GM12872 (cell line): ENCODE measurements around the gene LMLN.

Experiments
- TF ChIP-seq, protein P1 (sequence below): IDR thresholded peaks from 3 replicates; pipeline ENCODE4 v1.5.1; 2011; ENCODE audit warnings: low read depth, mild to moderate bottlenecking, low read length, moderate library complexity; ENCODE audit not compliant: insufficient read depth

LMLN gene, protein sequence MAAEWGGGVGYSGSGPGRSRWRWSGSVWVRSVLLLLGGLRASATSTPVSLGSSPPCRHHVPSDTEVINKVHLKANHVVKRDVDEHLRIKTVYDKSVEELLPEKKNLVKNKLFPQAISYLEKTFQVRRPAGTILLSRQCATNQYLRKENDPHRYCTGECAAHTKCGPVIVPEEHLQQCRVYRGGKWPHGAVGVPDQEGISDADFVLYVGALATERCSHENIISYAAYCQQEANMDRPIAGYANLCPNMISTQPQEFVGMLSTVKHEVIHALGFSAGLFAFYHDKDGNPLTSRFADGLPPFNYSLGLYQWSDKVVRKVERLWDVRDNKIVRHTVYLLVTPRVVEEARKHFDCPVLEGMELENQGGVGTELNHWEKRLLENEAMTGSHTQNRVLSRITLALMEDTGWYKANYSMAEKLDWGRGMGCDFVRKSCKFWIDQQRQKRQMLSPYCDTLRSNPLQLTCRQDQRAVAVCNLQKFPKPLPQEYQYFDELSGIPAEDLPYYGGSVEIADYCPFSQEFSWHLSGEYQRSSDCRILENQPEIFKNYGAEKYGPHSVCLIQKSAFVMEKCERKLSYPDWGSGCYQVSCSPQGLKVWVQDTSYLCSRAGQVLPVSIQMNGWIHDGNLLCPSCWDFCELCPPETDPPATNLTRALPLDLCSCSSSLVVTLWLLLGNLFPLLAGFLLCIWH

DNA sequence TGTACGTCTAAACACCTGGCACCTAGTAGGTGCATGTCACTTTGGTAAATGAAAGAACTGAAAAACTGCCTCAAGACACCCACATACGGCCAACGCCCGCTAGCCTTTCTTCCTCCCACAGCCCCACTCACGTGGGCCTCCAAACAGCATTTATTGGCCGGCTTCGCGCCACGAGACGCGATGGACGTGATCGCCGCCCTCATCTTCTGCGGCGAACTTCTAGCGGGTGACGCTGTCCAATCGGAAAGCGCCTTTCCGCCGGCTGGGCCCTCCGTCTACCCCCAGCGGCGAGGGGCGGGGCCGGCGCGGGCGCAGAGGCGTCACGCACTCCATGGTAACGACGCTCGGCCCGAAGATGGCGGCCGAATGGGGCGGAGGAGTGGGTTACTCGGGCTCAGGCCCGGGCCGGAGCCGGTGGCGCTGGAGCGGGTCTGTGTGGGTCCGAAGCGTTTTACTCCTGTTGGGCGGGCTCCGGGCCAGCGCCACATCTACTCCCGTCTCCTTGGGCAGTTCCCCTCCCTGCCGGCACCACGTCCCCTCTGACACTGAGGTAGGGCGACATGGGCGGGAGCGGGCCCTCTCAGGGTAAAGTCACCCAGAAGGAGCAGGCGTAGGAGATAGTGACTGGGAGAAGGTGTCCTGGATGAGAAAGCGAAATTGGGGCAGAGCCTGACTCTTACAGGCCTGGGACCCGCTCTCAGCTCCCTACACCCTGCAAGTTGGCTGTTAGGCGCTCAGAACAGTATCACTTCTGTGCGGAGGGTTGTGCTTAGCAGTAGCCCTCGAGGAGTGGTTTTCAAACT lies at the start of gene LMLN:
LMLN (plus strand) TSS at position 327 of the 803 bp plus-strand sequence; CDS start at position 356, 29 bp downstream.
- TF ChIP-seq, protein P1, sequence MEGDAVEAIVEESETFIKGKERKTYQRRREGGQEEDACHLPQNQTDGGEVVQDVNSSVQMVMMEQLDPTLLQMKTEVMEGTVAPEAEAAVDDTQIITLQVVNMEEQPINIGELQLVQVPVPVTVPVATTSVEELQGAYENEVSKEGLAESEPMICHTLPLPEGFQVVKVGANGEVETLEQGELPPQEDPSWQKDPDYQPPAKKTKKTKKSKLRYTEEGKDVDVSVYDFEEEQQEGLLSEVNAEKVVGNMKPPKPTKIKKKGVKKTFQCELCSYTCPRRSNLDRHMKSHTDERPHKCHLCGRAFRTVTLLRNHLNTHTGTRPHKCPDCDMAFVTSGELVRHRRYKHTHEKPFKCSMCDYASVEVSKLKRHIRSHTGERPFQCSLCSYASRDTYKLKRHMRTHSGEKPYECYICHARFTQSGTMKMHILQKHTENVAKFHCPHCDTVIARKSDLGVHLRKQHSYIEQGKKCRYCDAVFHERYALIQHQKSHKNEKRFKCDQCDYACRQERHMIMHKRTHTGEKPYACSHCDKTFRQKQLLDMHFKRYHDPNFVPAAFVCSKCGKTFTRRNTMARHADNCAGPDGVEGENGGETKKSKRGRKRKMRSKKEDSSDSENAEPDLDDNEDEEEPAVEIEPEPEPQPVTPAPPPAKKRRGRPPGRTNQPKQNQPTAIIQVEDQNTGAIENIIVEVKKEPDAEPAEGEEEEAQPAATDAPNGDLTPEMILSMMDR: no peak

DNA sequence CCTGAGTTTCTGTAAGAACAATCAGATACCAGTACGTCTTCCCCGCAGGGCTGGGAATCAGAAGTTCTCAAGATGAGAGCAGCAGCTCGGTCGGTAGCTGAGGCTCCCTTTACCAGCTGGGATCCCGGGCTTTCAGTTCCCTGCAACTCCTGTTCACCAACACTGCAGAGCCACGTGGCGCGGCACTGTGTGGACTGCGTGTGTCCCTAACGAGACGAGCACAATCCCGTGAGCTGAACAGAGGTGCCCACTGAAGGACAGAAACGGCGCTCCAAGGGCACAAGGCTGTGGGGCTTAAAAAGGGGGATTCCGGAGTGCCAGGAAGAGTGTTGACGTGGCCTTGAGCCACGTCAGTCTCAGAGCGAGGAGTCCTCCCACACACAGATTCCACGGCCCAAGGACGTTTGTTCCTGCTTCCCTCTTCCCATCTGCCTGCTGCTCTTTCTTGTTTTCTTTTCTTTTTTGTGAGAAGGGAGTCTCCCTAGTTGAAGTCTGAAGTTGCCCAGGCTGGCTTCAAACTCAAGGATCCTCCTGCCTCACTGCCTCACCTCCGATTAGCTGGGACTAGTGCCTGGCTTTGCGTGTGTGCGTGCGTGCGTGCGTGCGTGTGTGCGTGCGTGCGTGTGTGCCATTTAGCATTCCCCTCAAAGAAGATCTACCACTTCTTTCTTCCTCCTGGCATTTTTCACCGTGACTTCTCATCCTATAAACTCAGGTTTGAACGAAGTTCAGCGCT lies 47.1 kb upstream of the LMLN start:
- TF ChIP-seq, protein P1: no peak

DNA sequence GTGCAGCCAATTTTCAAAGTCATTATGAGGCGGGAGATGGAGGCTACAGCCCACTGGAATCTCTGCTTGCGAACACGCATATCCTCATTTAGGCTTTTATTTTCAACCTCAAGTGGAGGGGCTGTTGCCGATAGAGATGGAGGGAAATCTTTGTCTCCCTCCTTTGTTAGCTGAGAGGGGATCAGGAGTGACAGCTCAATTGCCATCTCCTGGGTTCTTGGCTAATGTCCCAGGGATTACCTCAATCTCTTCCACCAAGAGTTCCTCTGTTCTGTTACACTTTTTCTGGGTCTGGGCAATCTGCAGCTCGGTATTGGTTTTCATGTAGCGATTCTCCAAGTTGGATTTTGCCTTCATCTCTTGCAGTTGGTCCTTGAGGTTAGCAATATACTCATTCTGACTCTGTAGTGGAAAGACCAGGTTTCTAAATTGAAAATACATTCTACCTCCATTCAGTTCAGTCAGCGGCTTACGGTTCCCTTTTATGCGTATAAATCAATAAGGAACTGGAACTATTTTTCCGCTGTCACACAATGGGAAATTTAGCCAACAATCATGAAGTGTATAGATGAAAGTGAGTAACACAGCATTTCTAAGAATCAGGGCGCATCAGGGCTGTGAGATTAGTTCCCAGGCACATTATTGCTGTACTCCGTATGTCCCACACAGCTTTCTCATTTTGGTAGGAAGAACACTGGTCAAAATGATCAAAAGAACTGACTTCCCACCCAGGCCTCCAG lies 46.2 kb upstream of the LMLN start:
- TF ChIP-seq, protein P1: no peak

DNA sequence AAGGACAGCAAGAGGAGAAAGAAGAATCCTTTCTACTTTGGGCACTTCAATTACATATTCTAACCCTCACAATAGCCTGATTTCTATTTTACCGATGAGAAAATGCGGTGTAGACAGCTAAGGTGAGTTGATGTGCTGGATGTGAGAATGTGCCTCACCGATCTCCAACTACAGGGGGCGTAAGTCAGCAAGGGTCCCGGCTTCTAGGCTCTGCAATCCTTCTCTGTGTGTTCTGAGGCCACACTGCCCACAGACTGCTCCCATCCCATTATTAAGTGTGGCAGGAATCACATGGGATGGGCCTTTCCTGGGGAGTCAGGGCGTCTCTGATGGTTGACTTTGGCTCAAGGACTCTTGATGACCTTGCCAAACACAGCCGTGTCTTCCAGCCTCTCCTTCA lies 33.6 kb upstream of the LMLN start:
- TF ChIP-seq, protein P1: peak; percentile 49; the same call in 2 of the 3 replicates

DNA sequence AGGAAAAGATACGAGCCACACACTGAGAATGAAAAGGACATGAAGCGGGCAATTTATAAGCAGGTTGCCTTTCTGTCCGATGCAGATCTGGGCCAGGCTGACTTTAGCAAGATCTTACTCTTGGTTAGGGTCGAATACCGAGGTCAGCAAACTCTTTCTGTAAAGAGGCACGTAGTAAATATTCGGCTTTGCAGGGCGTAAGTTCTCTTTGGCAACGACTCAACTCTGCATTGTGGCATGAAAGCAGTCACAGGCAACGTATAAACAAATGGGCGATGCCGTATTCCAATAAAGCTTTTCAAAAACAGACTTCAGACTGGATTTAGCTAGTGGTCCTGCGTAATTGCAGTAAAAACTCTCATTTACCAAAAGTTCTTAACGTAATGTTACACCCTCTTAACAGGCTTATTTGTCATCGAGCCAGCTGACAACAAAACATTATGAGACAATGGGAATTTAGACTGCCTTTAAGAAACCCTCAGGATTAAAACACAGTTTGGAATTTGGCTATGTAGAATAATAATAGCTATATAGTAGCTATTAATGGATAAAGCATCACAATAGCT lies 23.1 kb upstream of the LMLN start:
- TF ChIP-seq, protein P1: no peak

DNA sequence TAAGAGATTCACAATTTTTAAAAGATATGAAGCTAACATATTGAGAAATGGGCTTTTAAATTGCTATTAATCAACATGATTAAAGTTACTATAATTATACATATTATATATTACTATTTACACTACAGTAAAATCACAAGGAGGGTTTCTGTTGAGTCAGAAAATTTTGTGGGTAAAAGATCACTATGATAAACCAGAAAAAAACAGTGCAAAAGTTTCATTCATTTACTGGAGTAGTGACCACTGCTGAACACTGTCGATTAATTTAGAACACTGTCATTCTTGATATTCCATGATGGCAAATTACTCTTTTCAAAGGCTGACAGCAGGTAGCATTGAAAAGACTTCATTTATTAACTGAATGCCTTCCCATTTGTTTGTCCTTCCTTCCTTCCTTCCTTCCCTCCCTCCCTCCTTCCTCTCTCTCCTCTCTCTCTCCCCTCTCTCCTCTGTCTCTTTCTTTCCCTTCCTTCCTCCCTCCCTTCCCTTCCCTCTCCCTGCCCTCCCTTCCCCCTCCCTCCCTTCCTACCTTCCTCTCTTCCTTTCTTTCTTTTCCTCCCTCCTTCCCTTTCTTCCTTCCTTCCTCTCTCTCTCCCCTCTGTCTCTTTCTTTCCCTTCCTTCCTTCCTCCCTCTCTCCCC lies 19.2 kb upstream of the LMLN start:
- TF ChIP-seq, protein P1: no peak
